Measurements from ENCODE around the gene GNAI1. TPM values are rescaled to one million over a fixed set of nuclear protein-coding genes. Genes with fewer than 3 reads are reported as not detected.

The GNAI1 gene
- total and polyA plus RNA-seq, 2 donors (not counting 1 experiment from before 2014, with no cell fraction given) = not detected

DNA sequence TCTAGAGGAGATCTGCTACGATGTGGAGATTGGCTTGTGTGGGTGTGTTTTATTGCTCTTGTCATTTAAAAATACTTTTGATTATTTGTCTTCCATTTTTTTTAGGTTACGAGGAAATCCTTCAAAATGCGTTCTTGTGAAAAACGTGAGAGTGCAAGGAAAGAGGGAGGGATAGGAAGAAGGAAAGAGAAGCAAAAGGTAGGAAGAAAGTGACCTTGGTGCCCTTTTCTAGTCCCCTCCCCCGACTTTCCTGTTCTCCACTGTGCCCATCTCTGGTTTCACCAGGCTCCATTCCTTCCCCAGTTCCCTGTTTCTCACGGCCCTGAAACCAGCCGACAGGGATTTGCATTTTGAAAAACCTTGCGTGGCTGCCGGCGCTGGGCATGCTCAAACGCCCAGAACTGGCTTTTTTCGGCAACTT is 506 bp upstream of the GNAI1 start:
- TF ChIP-seq EZH2 (IDR thresholded peaks at IDR 0.05; ENCODE audit: borderline replicate concordance, insufficient read depth, low read depth, low read length, poor library complexity, severe bottlenecking) = no peak
- TF ChIP-seq, protein P1, sequence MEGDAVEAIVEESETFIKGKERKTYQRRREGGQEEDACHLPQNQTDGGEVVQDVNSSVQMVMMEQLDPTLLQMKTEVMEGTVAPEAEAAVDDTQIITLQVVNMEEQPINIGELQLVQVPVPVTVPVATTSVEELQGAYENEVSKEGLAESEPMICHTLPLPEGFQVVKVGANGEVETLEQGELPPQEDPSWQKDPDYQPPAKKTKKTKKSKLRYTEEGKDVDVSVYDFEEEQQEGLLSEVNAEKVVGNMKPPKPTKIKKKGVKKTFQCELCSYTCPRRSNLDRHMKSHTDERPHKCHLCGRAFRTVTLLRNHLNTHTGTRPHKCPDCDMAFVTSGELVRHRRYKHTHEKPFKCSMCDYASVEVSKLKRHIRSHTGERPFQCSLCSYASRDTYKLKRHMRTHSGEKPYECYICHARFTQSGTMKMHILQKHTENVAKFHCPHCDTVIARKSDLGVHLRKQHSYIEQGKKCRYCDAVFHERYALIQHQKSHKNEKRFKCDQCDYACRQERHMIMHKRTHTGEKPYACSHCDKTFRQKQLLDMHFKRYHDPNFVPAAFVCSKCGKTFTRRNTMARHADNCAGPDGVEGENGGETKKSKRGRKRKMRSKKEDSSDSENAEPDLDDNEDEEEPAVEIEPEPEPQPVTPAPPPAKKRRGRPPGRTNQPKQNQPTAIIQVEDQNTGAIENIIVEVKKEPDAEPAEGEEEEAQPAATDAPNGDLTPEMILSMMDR (IDR thresholded peaks at IDR 0.05) = no peak
- ChIA-PET POLR2A (no interaction called here), CTCF (no interaction called here)

DNA sequence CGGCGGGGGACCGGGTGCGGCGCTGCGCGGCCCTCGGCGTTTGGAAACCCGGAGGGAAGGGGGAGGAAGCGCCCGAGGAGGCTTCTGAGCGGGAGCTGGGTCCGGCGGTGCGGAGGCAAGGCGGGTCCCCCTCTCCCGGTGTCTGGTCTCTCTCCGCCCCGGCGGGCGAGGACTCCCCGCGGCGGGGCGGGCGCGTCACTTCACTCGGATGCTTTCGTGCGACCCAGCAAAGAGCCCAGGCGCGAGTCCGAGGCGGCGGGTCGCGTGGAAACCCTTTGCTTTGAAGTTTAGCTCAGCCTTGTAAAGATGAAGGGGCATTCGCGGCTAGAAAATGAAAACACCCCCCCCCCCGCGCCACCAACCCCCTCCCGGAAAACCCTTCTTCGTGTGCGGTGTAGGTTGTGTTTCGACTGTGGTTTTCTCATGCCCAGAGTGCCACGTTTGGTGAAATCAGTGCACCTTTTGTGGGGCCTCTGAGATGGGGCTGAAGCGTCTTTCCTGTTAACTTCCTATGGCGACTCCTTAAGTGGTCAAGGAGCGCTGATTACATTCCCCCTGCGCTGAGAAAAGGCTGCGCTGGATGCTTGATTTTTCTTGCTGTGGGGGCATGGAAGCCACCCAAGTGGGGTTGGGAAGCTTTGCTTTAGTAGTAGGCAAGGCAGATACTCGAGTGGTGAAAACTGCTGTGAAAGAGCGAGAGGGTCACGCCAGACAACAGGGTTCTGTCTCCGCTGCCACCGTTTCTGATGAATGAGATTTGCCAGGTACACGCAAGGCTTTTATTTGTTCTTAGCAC is 876 bp downstream of the GNAI1 start:
- POLR2A ChIA-PET = interaction anchor here (0.5 kb wide), 1 partner anchor 502 kb away, joined by 3 read pairs; no protein-coding TSS in a partner anchor

More for the DNA sequence above, 506 bp upstream of the GNAI1 start:
- H3K9me3 ChIP-seq (ENCODE audit: control extremely low read depth in 1 of 3, control insufficient read depth in 2 of 3, insufficient read depth in 1 of 3, low read length in 2 of 3) = no peaks in the 10 kb centered on the region
- no peak for DNase-seq
- H2AFZ ChIP-seq (ENCODE audit: insufficient read depth, low read depth, low read length, poor library complexity, severe bottlenecking) = peak overlapping the region; percentile 37
- under 1% methylated on average over 7 of the region's 12 CpGs for WGBS (ENCODE audit: insufficient coverage)
- no peaks in the 10 kb centered on the region for H3K9me3 Mint-ChIP-seq (ENCODE audit: insufficient read depth)
- H3K4me3 ChIP-seq (ENCODE audit: control extremely low read depth in 1 of 5, extremely low read depth in 1 of 5, insufficient read depth in 1 of 5, low read depth in 2 of 5, low read length in 4 of 5) = peak overlapping the region in 4 of 5 experiments; percentile 8 to 34 (median 20)
- H3K79me2 ChIP-seq (ENCODE audit: control insufficient read depth, insufficient read depth, low read length) = no peaks in the 10 kb centered on the region
- peak overlapping the region; percentile 72 for H3K4me2 ChIP-seq (replicated peaks; ENCODE audit: low read depth, low read length, poor library complexity, severe bottlenecking)
- no peak overlapping the region for H3K27ac ChIP-seq (ENCODE audit: low read length in 2 of 2)
- intact Hi-C loops (cut with micrococcal nuclease) = no loop called here
- no peak for ATAC-seq (ENCODE audit: low read depth)
- peak overlapping the region; percentile 18 for H3K9ac ChIP-seq (ENCODE audit: low read length)
- peaks cover 5 to 15% of the 10 kb centered on the region in 2 donors for H3K4me1 ChIP-seq (ENCODE audit: control insufficient read depth in 2 of 2, insufficient read depth in 2 of 2, low read length in 2 of 2)
- H3K4me3 Mint-ChIP-seq = peak overlapping the region; percentile 33
- H3K36me3 ChIP-seq (replicated peaks in 1 of 2; ENCODE audit: control extremely low read depth in 1 of 2, control insufficient read depth in 1 of 2, extremely low read depth in 1 of 2, insufficient read depth in 2 of 2, low read length in 1 of 2) = no peaks in the 10 kb centered on the region
- H4K20me1 ChIP-seq (ENCODE audit: control insufficient read depth, insufficient read depth, low read length, poor library complexity, severe bottlenecking) = no peaks in the 10 kb centered on the region
- peaks cover 42% of the 10 kb centered on the region for H3K27me3 Mint-ChIP-seq
- H3K27ac Mint-ChIP-seq = no peak overlapping the region
- H3K4me1 Mint-ChIP-seq = peaks cover 13% of the 10 kb centered on the region
- peaks cover 0 to 19% (median 11%) of the 10 kb centered on the region in 4 experiments for H3K27me3 ChIP-seq (replicated peaks in 1 of 4; ENCODE audit: control extremely low read depth in 1 of 4, control insufficient read depth in 3 of 4, insufficient read depth in 4 of 4, low read length in 3 of 4)

More for the DNA sequence above, 876 bp downstream of the GNAI1 start:
- no peaks in the 10 kb centered on the region for H3K9me3 ChIP-seq (ENCODE audit: control extremely low read depth in 1 of 3, control insufficient read depth in 2 of 3, insufficient read depth in 1 of 3, low read length in 2 of 3)
- peaks cover 5 to 15% of the 10 kb centered on the region in 2 donors for H3K4me1 ChIP-seq (ENCODE audit: control insufficient read depth in 2 of 2, insufficient read depth in 2 of 2, low read length in 2 of 2)
- DNase-seq (peak; percentile 19), ATAC-seq (ENCODE audit: low read depth) (no peak)
- peak overlapping the region; percentile 66 for H2AFZ ChIP-seq (ENCODE audit: insufficient read depth, low read depth, low read length, poor library complexity, severe bottlenecking)
- no peak overlapping the region for H3K27ac ChIP-seq (ENCODE audit: low read length in 2 of 2)
- no peaks in the 10 kb centered on the region for H3K36me3 ChIP-seq (replicated peaks in 1 of 2; ENCODE audit: control extremely low read depth in 1 of 2, control insufficient read depth in 1 of 2, extremely low read depth in 1 of 2, insufficient read depth in 2 of 2, low read length in 1 of 2)
- intact Hi-C loops (cut with micrococcal nuclease) = no loop called here
- CTCF ChIA-PET = interaction anchor here (0.6 kb wide), 1 partner anchor 142 kb away, joined by 3 read pairs; no protein-coding TSS in a partner anchor
- Mint-ChIP-seq H3K9me3 (ENCODE audit: insufficient read depth) (no peaks in the 10 kb centered on the region), H3K4me1 (peaks cover 13% of the 10 kb centered on the region), H3K27me3 (peaks cover 45% of the 10 kb centered on the region), H3K4me3 (peak overlapping the region; percentile 86), H3K27ac (no peak overlapping the region)
- WGBS (ENCODE audit: insufficient coverage) = 4% methylated on average over 53 of the region's 58 CpGs
- TF ChIP-seq, protein P1 (IDR thresholded peaks at IDR 0.05) = no peak
- peaks cover 0 to 19% (median 11%) of the 10 kb centered on the region in 4 experiments for H3K27me3 ChIP-seq (replicated peaks in 1 of 4; ENCODE audit: control extremely low read depth in 1 of 4, control insufficient read depth in 3 of 4, insufficient read depth in 4 of 4, low read length in 3 of 4)
- peak overlapping the region; percentile 72 for H3K4me2 ChIP-seq (replicated peaks; ENCODE audit: low read depth, low read length, poor library complexity, severe bottlenecking)
- peak overlapping the region; percentile 36 to 62 (median 49) for H3K4me3 ChIP-seq (ENCODE audit: control extremely low read depth in 1 of 5, extremely low read depth in 1 of 5, insufficient read depth in 1 of 5, low read depth in 2 of 5, low read length in 4 of 5)
- peak overlapping the region; percentile 47 for H3K9ac ChIP-seq (ENCODE audit: low read length)
- no peaks in the 10 kb centered on the region for H3K79me2 ChIP-seq (ENCODE audit: control insufficient read depth, insufficient read depth, low read length)
- no peaks in the 10 kb centered on the region for H4K20me1 ChIP-seq (ENCODE audit: control insufficient read depth, insufficient read depth, low read length, poor library complexity, severe bottlenecking)

Measured in B cell (primary cell).